Endothelial cell of umbilical vein (primary cell): Measurements from ENCODE around the gene SPPL2C.

Source experiments
- CTCF ChIP-seq, 2 donors: IDR thresholded peaks; 1 replicate in 1 of 2; 2 replicates in 1 of 2; pipeline ENCODE4 v1.5.1; 2011; ENCODE audit warnings: low read length in 2 of 2, mild to moderate bottlenecking in 2 of 2, moderate library complexity in 2 of 2, control low read depth in 1 of 2, inconsistent platforms in 1 of 2, low read depth in 1 of 2; ENCODE audit not compliant: insufficient read depth in 1 of 2; ENCODE audit errors: extremely low read depth in 1 of 2
- POLR2A ChIP-seq: IDR thresholded peaks from 2 replicates; pipeline ENCODE4 v1.6.1; 2012; ENCODE audit warnings: low read depth, mild to moderate bottlenecking, control low read depth, low read length
- POLR2AphosphoS5 ChIP-seq: IDR thresholded peaks from 2 replicates; pipeline ENCODE4 v1.6.1; 2012; ENCODE audit warnings: low read depth, mild to moderate bottlenecking, control low read depth, low read length, moderate library complexity; ENCODE audit not compliant: insufficient read depth
- TF ChIP-seq, protein P1 (sequence below): IDR thresholded peaks from 2 replicates; pipeline ENCODE4 v1.6.1; 2011; ENCODE audit not compliant: insufficient read depth, insufficient read length

DNA sequence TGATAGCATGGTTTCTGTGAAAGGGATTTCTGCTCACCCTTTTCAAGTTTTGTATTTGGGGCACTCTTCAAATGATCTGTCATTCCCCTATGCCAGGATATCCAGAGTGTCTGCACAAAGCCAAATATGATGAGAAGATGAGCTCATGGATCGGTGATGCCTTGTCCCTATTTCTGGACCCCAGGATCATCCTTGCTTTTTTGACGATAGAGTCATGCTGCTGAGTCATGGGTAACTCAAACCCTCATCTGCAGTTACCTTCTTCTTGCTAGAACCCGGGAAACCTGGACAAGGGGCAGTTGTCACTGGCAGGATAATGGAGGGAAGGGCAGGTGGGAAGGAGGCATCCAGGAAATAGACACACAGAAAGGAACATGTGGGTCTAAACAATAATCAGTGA lies 31.9 kb downstream of the SPPL2C start:
- TF ChIP-seq, protein P1, sequence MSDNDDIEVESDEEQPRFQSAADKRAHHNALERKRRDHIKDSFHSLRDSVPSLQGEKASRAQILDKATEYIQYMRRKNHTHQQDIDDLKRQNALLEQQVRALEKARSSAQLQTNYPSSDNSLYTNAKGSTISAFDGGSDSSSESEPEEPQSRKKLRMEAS: no peak
- TF ChIP-seq CTCF (IDR thresholded peaks at IDR 0.05; ENCODE audit: extremely low read depth in 1 of 2, insufficient read depth in 1 of 2, low read depth in 1 of 2, low read length in 2 of 2) (no peak), POLR2A (no peak), POLR2AphosphoS5 (no peak)
